ENCODE measurements around the gene RHBG.
"Not testable (repeated sequence)": the region's sequence is repeated elsewhere in the genome, so short reads cannot be mapped to it uniquely, and the experiment has no call there.

The RHBG gene

DNA sequence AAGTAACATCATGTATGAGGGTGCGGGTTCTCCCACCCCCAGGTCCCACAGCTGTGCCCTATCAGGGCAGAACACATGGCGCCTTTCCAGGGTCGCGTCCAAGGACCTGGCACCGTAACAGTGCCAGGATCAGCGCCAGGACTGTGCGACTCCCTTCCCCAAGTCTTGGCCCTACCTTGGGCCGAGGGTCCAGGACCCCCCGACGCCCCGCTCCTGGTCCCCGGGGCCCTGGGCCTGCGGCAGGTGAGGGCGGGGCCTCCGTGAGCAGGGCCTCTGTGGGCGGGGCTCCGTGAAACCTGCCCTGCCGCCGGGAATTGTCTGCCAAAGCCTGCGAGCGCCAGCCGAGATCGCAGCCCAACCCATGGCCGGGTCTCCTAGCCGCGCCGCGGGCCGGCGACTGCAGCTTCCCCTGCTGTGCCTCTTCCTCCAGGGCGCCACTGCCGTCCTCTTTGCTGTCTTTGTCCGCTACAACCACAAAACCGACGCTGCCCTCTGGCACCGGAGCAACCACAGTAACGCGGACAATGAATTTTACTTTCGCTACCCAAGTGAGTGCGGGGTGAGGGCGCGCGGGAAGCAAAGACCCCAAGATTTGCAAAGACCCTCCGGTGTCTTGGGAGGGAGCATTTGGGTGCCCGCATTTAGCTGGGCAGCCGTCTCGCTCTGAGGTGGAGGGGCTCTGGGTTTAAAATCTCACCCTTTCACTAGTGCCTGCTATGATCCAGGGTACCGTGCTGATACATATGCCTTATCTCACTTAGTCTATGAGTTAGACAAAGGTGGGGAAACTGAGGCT is at the start of gene RHBG:
TSS of gene RHBG (plus strand) at position 323 of the 796 bp plus-strand sequence. CDS start at position 362, 39 bp downstream.
- no peak for DNase-seq

- DNase-seq: peak; percentile 27
Measured at GRCh38 chr1:156319664-156320063, 49.3 kb upstream of the RHBG start.

GRCh38 chr1:156320560-156320959 is 48.5 kb upstream of the RHBG start:
- no peak for DNase-seq

DNA sequence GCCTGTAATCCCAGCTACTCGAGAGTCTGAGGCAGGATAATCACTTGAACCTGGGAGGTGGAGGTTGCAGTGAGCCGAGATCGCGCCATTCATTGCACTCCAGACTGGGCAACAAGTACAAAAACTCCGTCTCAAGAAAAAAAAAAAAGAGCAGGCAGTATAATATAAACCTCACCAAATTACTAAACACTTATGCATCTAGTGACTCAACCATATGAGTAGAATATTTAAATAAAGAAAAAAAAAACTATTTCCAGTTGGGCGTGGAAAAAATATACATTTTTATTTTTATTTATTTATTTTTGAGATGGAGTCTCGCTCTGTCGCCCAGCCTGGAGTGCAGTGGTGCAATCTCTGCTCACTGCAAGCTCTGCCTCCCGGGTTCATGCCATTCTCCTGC is 45.8 kb upstream of the RHBG start:
- DNase-seq: not testable (repeated sequence)

DNA sequence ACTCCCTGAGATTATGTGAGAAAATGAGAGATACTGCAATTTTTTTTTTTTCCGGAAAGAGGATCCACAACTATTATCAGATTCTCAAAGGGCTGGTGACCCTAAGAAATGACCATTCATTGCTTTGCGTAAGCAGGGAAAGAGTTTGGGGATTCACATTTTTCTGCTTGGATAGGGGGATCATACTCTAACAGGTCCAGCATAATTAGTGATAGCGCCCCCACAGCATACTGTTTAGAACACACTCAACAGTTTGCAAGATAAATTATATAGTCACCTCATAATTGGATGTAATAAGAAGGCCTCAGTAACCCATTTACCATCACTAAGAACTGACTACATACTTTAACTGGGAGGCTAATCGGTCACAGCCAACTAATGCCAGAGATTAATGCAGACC is 32.8 kb upstream of the RHBG start:
- DNase-seq: peak; percentile 11

DNA sequence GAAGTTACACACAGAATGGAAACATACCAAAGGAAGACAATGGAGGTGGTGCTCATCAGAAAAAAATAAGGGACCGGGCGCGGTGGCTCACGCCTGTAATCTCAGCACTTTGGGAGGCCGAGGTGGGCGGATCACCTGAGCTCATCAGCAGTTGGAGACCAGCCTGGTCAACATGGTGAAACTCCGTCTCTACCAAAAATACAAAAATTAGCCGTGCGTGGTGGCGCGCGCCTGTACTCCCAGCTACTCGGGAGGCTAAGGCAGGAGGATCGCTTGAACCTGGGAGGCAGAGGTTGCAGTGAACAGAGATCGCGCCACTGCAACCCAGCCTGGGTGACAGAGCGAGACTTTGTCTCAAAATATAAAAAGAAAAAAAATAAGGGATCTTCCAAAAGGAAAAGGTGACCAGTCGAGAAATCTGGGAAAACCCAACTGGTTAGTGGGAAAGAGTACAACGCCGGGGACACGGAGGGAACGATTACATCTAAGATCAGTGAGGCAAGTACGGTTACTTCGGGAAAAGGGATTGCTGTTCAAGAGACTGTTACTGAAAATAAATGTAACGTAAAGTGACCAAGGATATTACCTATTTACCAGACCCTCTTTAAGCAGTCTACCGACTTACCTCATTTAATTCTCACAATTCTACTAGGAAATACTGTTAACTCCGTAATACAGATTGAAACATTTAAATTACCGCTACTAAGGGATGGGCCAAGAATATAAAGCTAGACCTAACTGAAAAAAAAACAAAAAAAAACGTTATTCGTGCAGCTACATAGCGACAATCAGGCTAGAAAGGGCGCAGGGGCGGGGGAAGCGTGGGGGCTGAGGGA is 31.7 kb upstream of the RHBG start:
- DNase-seq: peak; percentile 13

GRCh38 chr1:156337888-156338179 is 31.2 kb upstream of the RHBG start:
- DNase-seq: no peak

GRCh38 chr1:156338180-156338976 is 30.6 kb upstream of the RHBG start, which contains the start of the genes CCT3 and TSACC:
CCT3 (minus strand) TSS chr1:156338292; CDS start chr1:156338184, 108 bp downstream.
TSACC (plus strand) TSS chr1:156338526; CDS start chr1:156339758, 1,232 bp downstream.
- DNase-seq: peak; percentile 100

DNA sequence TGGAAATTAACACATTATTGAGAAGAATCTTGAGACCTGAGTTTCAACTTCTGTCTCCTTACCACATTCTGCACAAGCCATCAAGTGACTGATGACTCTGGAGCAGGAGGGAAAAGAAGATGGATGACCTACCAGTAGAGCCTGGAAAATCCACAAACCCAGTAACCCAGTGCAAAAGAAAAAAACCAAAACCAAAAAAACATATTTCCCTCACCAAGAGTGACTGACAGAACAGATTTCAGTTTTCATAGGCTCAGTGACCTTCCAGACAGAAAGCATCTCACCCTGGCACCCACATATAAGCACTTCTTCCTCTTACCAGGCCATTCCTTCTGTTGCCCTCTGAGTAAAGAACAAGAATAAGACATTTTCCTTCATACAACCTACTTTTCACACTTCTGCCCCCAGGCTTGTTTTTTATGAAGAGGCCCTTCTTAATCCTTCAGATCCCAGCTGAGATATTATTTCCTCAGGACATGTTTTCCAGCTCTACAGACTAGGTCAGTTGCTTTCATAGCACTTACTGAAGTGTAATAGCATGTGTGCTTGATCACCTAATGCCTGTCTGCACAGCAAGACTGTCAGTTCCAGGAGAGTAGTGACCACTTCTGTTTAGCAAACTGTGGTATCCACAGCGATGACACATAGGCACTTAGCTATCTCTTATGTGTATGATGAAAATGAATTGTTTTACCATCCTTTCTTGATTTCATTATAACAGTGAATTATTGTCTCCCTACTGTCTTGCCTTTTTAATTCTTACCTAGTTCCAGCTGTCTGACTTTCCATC is 26.6 kb upstream of the RHBG start:
- DNase-seq: no peak

DNA sequence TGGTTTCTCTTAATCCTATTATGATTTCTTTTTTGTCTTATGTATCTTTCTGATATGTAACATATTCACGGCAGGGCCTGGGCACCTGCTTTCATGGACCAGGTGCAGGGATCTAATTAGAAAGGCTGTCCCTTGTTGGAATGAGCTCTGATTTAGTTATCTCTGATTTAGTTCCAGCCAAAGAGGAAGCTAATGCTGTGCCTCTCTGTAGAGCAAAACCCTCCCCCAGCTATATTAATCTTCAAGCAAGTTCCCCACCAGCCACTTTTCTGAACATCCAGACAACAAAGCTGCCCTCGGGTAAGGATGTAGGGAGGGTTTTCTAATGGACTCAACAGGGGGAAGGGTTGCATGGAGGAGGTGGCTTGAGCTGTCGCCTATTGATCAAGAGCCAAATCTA is 24.6 kb upstream of the RHBG start:
- DNase-seq: no peak

- DNase-seq: not testable (repeated sequence)
Measured at GRCh38 chr1:156346035-156346434, 23.0 kb upstream of the RHBG start.

DNA sequence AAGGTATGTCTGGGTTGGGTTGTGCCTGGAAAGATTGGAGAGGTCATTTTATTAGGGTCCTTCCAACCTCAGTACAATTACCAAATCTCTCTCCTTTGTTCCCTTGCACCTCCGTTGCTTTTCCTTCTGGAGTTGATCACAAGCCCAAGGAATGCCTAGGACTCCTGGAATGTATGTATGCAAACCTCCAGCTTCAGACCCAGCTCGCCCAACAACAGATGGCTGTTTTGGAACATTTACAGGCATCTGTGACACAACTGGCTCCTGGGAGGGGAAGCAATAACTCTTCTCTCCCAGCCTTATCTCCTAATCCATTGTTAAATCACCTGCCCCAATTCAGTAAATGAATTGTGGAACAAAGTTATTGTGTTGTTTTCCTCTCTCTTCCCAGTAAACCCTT is 22.4 kb upstream of the RHBG start:
- DNase-seq: no peak

DNA sequence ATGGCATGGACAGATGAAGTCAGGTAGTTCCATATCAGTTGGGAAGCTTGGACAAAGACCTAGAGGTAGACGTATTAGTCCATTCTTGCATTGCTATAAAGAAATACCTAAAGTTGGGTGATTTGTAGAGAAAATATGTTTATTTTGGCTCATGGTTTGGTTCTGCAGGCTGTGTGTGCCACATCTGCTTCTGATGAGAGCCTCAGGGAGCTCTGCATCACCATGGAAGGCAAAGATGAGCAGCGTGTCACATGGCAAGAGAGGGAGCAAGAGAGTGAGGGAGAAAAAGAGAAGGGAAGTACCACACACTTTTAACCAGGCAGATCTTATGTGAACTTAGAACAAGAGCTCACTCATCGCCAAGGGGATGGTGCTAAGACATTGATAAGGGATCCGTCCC is 21.7 kb upstream of the RHBG start:
- no peak for DNase-seq

DNA sequence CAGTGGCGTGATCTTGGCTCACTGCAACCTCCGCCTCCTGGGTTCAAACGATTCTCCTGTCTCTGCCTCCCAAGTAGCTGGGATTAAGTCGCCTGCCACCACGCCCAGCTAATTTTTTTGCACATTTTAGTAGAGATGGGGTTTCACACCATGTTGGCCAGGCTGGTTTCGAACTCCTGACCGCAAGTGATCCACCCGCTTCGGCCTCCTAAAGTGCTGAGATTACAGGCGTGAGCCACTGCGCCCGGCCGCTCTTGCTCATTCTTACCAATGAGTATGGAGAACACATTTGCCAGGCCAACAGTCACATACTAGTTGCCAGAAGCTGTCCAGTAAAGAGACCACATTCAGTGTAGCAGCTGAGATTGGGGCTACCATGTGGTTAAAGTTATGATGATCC is 16.5 kb upstream of the RHBG start:
- DNase-seq: not testable (repeated sequence)

DNA sequence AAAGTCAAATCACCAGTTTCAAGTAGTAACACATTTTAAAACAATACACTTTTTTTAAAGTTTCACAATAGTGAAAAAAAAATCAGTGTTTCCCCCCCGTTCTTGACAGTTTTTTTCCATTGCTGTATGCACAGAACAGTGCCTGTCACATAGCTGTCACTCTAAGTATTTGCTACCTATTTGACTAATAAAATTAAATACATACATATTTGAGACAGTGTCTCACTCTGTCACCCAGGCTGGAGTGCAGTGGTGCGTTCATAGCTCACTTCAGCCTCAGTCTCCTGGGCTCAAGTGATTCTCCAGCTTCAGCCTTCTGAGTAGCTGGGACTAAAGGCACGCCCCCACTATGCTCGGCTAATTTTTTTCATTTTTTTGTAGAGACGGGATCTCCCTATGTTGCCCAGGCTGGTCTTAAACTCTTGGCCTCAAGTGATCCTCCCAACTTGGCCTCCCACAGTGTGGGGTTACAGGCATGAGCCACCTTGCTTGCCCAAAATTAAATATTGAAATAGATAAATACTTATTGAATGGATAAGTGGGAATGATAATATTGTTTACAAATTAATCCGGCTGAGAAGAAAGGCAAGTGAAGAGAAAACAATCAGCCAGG is 12.6 kb upstream of the RHBG start:
- DNase-seq: no peak

- DNase-seq: peak; percentile 82
Measured at GRCh38 chr1:156356875-156357534, 12.0 kb upstream of the RHBG start.

DNA sequence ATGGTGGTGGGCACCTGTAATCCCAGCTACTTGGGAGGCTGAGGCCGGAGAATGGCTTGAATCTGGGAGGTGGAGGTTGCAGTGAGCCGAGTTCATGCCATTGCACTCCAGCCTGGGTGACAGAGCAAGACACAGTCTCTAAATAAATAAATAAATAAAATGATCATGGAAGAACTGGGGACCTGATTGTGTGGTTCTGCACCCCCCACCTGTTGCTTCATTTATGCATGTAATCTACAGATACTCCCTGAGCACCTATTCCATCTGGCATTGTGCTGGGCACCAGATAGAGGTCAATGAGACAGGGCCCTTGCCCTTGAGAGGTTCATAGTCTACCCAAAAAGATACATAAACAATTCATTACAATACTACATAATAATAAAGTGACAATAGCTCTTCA is 11.0 kb upstream of the RHBG start:
- DNase-seq: no peak

GRCh38 chr1:156358641-156359040 is 10.4 kb upstream of the RHBG start:
- no peak for DNase-seq

GRCh38 chr1:156359249-156359648 is 9.8 kb upstream of the RHBG start:
- no peak for DNase-seq

- DNase-seq: no peak
Measured at GRCh38 chr1:156359973-156360372, 9.0 kb upstream of the RHBG start.

DNA sequence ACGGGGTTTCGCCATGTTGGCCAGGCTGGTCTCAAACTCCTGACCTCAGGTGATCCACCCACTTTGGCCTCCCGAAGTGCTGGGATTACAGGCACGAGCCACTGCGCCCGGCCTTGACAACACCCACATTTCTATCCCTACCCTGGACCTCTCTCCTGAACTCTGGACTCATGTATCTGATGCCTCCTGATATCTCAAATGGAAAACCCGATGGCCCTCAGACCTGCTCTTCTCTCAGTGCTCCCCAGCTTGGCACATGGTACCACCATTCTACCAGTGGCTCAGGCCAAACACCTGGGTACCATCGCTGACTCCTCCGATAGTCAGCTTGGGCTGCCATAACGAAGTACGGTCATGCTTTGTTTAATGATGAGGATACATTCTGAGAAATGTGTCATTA is 8.5 kb upstream of the RHBG start:
- no peak for DNase-seq
